Activated CD8-positive, alpha-beta memory T cell treated with anti-CD3 and anti-CD28 coated beads, Interleukin-2, amount 50 U/mL, for 1 hour (primary cell): ENCODE data around the gene A4GNT.
"Not testable (repeated sequence)": the region's sequence is repeated elsewhere in the genome, so short reads cannot be mapped to it uniquely, and the experiment has no call there.

Source experiments
- DNase-seq: peaks from one replicate; pipeline ENCODE4 v3.0.0-alpha.2; 2020; ENCODE audit errors: extremely low read depth

Gene A4GNT

DNA sequence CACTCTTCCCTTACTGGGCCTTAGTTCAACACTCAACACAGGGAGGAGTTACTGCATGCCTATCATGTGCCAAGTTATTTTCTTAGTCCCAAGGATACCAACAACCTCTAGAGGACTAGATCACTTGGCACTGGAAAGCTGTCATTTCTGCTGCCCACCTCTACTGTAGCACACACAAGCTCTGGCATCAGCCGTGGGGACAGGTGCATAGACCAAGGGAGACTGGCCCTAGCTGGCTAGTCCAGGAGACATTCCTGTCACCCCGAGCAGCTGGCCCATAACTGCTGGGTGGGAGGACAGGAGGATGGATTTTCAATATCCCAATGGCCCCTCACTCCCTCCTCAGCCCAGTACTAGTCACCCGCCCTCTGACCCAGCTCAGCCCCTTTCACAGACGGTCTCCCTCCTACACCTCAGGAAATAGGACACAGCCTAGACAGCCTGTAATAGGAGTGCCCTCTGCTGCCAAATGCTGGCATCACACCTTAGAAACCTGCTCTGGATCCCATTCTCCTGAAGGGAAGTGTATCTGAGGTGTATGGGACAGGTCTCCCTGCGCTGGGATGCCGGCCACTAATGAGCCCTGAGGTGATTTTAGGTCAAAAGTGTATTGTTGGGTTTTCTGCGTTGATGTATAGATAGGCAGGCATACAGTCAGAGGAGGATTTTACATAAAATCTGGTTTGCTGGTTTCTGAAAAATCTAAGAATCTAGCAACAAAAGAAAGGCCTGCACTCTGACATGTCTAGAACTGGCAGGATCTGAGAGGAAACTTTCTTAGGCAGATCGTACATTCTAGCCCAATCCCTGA is 13.4 kb downstream of the A4GNT start:
- DNase-seq = no peak

DNA sequence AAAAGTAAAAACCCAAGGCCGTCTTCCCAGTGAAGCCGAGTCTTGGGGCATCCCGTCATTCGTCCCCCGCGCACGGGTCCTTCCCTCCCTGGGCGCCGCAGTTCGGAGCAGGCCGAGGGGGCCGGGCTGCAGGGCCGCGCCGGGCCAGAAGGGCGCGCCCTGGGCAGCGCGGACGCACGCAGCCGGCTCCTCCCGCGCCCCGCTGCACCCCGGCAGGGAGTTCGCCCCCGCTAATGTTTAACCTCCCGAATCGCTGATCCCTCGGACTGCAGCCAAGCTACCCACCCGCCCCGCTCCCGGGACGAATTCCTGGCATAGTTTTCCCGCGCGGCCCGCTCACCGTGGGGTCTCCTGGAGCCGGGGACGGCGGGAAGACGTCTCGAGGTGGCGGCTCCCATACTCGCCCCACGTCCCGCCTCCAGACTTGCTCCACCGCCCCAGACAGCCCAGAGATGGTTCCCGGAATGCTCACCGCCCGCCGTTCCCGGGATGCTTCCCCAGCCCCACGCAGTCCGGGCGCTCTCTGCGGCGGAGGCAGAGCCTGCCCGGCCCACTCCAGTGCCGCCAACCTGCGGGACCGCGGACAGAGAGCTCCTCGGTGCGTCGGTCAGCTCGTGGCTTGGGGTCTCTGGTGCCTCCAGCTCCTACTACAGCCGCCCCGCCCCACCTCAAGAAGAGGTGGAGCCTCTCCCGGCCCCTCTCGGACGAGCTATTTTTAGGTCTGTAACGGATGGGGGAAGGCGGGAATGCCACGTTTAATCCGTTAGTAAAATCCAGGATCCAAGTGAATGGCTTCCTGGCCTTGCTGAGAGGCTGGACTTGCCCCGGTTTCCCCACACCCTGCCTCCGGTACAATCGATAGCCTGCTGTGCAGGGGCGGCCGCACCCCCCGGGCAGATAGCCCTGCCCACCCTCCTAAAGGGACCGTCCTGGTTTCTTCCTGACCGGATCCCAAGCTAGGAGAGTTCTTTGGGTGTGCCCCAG is 16.9 kb downstream of the A4GNT start, which contains the start of gene DZIP1L:
Gene DZIP1L (minus strand): TSS at position 621 of the 984 bp plus-strand sequence. CDS start 11,637 bp downstream, outside the sequence.
- DNase-seq = no peak

DNA sequence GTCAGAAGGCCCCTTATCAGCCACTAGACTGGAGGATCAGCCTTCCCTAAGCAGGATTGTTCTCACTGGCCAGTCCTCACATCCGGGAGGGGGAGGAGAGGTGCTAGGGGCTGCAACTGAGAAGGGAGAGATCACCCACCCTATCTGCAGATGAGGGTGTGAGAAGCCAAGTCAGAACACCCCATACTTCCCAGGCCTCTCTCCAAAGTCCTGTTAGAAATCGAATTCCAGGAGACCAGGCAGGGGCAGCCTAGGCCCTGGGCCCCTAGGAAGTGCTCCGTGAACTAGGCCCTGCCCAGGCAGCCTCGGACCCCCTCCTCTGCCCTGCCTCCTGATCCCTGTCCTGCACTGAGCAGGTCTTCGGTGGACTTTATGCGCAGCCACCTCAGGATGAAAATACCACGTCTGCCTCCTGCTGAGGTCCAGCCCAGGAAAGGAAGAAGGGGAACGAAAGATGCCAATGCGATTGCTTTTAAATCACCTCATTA is 17.7 kb downstream of the A4GNT start:
- no peak for DNase-seq

DNA sequence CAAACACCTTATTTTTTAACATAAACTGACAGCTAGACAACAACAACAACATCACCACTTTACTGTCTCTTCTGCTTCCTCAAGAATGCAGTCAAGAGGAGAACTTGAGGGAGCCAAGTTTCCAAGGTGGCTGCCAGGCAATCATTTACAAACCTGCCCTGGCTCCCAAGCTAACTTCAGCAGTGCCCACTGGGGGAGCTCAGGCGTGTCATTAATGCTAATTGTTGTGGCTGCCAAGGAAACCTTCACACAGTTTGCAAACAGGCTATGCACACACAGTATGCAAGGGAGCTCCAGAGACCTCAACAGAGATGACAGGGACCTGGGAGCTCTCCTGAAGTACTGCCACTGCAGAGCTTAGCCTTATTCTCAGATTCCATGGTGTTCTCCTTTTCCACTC is 18.9 kb downstream of the A4GNT start:
- no peak for DNase-seq

DNA sequence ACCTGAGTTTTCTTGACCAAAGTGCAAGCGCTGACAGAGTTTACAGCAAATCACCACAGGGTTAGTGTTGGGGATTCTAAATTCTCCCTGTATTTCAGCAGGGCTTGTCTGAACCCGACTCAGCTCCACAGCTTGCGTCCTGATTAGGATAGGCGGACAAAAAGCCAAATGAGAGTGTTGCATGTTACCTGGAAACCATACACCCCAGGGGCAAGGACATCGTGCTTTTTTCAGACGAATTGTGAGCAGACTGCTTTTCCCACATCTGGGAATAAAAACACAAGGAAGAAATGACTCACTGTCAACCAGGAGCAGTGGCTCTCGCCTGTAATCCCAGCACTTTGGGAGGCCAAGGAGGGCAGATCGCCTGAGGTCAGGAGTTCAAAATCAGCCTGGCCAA is 19.8 kb downstream of the A4GNT start:
- DNase-seq = no peak

DNA sequence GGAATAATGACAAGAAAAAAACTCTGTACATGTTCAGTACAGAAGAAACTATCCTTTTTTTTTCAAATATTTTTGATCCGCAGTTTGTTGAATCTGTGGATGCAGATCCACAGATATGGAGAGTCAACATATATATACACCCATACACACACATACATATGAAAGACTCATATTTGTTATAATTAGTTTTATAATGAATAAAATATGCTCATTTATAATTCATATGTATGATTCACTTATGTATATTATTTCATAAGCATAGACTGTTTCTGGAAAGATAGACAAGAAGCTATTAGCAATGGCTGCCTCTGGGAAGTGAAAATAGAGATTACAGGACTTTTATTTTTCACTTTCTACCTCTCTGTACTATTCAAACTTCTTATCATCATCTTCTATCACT is 26.6 kb downstream of the A4GNT start:
- DNase-seq = no peak

DNA sequence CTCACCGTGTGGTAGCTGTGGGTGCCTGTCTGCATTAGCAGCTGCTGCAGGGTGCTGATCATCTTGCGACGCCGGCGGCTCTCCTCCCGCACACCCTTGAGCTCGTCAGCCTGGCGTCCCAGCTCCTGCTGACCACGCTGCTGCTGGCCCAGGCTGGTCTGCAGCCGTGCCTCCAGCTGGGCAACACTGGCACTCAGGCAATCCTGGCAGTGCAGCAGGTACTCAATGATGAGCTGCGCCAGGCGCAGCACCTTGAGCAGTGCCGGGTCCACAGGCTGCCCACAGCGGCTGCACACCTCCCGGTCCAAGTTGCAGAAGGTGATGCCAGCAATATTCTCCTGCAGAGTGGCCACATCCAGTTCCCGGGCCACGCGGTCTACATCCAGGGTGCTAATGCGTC is 28.7 kb downstream of the A4GNT start:
- no peak for DNase-seq

DNA sequence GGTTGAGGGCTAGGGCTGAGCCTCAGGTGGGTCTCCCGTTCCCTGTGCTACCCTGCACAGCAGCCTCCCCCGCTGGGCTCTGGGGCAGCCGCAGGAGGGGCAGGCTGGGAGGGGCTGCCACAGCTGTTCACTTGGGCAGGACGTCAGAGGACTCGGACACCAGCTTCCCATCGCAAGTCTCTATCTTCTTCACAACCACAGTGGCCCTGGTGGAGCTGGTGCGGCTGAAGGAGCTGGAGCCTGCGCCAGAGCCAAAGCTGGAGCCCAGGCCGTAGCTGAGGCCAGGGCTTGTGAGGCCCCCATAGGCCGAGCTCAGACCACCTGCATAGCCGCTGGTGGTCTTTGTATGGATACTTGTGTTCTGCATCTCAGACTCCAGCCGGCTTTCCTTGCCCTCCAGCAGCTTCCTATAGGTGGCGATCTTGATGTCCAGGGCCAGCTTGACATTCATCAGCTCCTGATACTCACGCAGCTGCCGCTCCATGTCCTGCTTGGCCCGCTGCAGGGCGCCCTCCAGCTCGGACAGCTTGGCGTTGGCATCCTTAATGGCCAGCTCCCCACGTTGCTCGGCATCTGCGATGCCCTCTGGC is 30.7 kb downstream of the A4GNT start:
- not testable (repeated sequence) for DNase-seq

DNA sequence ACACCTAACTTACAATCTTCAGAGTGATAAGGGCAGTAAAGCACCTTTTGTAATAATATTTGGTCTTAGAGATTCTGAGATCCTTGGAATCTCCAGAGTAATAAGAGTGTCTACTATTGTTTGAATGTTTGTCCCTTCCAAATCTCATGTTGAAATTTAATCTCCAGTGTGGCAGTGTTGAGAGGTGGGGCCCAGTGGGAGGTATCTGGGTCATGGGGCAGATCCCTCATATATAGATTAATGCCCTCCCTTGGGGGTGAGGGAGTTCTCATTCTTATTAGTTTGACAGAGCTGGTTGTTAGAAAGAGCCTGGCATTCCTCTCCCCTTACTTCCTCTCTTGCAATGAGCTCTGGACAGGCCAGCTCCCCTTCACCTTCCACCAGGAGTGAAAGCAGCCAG is 32.8 kb downstream of the A4GNT start:
- no peak for DNase-seq

DNA sequence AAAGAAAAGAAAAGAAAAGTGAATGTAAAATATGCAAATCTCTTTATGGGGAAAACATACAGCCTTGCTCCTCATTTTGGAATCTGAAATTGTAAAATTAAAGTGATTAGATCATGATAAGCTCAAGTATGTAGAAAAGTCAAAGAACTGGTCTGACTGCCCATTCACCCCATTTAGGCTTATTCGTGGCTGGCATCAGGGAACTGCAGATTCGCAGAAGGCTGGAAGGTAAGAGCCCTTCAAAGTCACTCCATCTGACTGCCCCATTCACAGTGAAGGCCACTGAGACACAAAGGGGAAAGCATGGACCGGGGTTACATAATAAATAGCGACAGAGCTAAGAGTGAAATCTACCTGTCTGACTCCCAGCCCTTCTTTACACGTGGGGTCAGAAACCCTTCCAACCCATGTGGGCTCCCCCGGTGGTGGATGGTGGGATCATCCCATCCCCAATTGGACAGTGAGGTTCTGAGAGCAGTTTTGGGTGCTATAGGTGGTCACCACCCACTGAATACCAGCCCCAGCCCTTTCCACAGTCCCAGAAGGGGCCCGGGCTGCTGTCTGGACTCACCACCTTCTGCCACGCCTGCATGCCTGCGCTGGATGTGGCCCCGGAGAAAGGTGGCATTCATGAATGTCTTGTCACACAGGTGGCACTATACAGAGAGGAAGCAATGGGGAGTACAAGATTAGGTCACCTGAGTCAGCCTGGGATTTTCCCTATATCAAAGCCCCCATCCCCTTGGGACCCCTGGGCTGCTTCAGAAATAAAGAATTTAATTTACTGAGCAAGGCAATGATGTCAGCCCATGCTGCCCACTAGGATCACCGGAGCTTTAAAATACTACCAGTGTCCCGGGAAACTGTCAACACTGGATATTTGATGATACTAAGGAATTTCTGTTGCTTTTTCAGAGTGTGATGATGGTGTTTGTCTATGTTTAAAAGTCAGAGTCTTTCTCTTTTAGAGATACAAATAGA is 34.7 kb downstream of the A4GNT start:
- DNase-seq = no peak

DNA sequence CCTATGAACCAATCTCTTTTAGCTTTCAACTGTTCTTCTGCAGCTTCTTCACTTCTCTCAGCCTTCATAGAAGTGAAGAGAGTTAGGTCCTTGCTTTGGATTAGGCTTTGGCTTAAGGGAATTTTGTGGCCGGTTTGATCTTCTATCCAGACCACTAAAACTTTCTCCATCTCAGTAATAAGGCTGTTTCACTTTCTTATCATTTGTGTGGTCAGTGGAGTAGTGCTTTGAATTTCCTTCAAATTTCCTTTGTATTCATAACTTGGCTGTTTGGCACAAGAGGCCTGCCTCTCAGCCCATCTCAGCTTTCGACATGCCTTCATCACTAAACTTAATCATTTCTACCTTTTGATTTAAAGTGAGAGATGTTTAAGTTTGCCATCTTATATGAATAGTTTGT is 38.5 kb downstream of the A4GNT start:
- DNase-seq = no peak

DNA sequence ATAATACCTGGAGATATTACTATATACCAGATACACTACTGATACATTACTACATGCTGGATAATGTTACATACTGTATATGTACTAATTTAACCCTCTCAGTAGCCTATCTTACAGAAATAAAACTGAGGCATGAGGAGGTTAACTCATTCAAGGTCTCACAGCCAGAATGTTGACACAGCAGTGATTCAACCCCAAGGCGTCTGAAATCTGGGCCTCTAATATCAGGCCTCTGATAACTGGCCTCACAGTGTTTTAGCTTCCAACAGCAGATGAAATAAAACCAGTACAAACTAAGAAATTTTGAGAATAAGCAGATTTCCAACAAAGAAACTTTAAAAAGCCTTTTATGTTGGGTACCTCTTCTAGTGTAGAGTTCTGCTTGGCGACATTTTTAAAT is 40.2 kb downstream of the A4GNT start:
- DNase-seq = no peak

DNA sequence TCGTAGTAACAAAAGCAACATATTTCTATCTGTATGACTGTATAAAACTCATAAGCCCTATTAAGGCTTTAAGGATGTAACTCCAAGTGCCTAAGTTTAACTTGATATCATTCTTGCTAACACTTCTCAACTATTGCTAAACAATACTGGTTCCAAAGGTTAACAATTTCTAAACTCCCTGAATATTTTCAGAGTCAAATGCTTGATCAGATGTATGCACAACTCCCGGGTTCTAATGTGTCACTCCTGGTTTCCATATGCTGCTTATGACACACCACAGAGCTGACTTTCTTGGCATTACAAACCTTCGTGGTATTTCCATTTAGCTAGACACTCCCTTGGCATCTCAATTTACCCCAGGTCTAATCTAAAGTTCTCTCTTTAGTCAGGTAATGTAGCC is 43.1 kb downstream of the A4GNT start:
- DNase-seq = no peak

DNA sequence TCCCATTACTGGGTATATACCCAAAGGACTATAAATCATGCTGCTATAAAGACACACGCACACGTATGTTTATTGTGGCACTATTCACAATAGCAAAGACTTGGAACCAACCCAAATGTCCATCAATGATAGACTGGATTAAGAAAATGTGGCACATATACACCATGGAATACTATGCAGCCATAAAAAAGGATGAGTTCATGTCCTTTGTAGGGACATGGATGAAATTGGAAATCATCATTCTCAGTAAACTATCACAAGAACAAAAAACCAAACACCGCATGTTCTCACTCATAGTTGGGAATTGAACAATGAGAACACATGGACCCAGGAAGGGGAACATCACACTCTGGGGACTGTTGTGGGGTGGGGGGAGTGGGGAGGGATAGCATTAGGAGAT is 46.4 kb downstream of the A4GNT start:
- not testable (repeated sequence) for DNase-seq

DNA sequence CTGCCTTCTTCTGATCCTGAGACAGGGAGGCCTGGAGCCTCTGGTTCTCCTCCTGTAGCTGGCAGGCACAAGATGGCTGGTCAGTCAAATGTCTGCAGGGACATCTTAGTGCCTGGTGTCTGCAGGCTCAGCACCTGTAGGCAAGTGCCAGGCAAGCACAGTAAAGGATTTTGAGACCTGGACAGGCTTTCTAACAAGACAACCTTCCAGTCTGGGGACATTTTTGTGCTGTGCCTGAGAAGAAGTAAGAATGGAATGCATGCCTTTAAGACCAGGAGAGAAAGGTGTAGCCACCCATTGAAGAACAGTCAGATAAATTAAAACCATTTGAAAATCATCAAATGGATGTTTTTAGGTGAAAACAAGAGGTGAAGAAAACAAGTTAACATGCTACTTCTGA is 48.0 kb downstream of the A4GNT start:
- DNase-seq = no peak

DNA sequence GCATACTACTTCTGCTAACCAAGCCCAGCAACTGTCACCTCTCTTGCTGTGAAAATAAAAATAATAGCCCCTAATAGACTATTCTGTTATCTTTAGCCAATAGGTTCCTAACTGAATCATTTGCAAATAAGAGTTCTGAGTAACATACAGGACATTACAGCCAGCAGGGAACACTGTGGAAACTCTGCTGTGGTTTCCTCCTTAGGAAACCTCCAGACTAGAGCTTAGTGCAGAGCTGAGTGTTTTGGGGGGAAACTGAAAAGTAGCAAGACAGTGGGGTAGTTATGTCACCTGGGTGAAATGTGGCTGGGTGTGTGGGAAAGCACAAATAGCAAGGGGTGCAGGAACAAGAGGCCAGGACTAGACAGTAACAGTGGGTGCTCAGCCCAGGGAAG is 49.2 kb downstream of the A4GNT start:
- no peak for DNase-seq

DNA sequence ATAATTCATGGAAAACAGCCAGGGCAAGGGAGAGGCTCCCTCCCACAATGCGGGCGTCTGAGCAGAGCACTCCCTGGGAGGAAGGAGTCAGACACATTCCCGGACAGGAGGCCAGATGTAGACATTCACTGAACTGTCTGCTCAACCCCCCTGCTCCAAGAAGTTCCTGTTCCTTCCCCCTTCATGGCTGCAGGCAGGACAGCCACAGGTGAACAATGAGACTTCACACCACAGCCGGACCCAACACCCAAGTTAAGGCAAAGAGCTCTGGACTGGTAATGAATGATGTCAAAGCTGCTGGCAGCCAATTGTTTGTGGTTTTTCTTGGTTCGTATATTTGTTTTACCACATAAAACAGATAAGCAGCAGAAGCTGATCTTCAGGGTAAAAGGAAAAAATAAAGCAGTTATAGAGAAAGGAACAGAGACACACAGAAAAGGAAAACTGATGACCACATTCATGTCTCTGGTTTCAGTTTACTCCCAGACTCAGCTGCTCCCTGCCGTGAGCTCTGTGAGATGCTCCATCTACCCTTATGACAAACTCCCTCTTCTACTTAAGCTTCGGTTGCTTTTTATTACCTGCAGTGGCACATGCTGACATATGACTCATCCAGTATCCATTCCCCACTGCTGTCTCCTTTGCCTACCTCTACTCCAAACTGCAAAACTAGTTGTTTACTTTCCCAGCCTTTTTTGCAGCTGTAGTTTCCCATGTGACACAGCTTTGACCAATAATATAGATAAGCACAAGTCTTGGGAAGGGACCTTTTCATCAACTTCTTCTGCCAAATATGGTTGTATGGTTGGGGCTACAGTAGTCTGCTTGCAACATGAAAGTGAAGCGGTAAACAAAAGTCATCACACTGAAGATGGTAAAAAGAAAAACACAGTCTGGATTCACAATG is 49.9 kb downstream of the A4GNT start:
- no peak for DNase-seq

DNA sequence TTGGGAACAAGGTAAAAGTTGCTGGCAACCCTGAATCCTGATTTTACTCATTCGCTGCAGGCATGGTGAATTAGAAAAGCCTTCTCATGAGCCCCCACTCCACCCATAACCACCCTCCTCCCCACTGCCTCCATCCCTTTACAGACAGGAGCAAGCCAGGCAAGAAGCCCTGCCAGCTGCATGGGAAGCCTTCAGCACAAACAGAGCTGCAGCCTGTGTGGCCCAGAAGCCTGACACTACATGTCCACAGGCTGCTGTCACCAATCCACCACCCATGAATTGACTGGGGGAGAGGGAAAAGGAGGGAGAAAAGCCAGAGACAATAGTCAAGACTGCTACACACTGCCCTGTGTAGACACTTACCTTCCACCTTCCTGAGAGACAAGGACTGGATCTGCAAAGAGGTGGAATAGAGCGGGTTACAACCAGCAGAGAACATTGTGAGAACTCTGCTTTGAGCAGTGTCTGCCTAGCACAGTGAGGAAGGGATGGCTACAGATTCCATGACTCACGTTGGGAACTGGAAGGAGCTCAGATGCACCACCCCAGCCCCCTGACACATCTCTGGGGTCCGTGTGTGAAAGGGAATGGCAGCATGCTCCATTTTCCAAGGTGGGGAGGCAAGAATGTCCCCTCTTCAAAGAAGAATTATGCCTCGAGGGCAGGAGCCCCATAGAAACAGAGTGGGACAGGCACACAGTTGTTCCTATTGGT is 50.7 kb downstream of the A4GNT start:
- no peak for DNase-seq

DNA sequence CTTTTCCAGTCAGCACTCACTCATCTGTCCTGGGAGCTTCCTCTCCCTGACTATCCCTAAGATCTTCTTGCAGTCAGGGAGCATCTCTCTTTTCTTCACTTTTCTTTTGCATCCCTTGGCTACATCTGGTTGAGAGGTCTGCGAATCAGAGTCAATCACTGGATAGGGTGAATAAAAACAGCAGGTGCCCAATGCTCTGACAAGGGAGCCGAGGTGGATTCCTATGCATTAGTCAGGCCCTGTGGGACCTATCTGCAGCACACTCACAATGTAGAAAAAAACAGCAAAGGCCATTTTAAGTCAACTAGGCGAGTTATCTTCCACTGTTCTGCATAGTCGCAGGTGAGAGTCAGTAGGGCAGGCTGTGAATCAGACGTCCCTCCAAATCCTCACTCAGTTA is 52.3 kb downstream of the A4GNT start:
- DNase-seq = no peak
